Breast epithelium (tissue), 4 donors: ENCODE data around the gene PLAAT4. TPM values are rescaled to one million over a fixed set of nuclear protein-coding genes. Genes with fewer than 3 reads are reported as not detected.

ENCODE experiments used
- DNase-seq, 2 donors: peaks; one replicate each; pipeline ENCODE4 v3.0.0-alpha.2; 2019; ENCODE audit warnings: low spot score in 2 of 2
- H3K27ac ChIP-seq, 2 donors: fragments of 200-600 bp; sonication (generic) in 1 of 2; one replicate each; pipeline ENCODE4 v1.5.1; 2016 to 2019; ENCODE audit warnings: mild to moderate bottlenecking in 1 of 2
- H3K27me3 ChIP-seq, 2 donors: fragments of 200-600 bp; sonication (generic) in 1 of 2; one replicate each; pipeline versions ENCODE4 v1.5.1 to v1.6.0; 2017 to 2019; ENCODE audit warnings: control low read depth in 1 of 2, mild to moderate bottlenecking in 1 of 2
- H3K36me3 ChIP-seq: fragments of 200-600 bp; one replicate; pipeline ENCODE4 v1.5.1; 2019
- H3K4me1 ChIP-seq, 2 donors: fragments of 200-600 bp; sonication (generic); one replicate each; pipeline ENCODE4 v1.5.1; 2016 to 2019; ENCODE audit warnings: control low read depth in 1 of 2
- H3K4me3 ChIP-seq, 3 donors: fragments of 200-600 bp; sonication (generic); 1 replicate in 2 of 3; 2 replicates in 1 of 3; pipeline ENCODE4 v1.5.1; 2016 to 2019; ENCODE audit warnings: mild to moderate bottlenecking in 3 of 3, moderate library complexity in 2 of 3
- H3K9me3 ChIP-seq, 2 donors: fragments of 200-600 bp; sonication (generic) in 1 of 2; one replicate each; pipeline ENCODE4 v1.5.1; 2016 to 2019; ENCODE audit warnings: control low read depth in 1 of 2
- POLR2A ChIP-seq: fragments of 450-650 bp; IDR thresholded peaks from one replicate; pipeline ENCODE4 v1.6.1; 2016; ENCODE audit warnings: antibody characterized with exemption, mild to moderate bottlenecking, moderate library complexity
- POLR2AphosphoS5 ChIP-seq, 3 donors: sonication (generic); formaldehyde crosslinking; IDR thresholded peaks; one replicate each; pipeline ENCODE4 v1.6.1; 2017; ENCODE audit warnings: antibody characterized with exemption in 3 of 3
- intact Hi-C: fragments of 100-400 bp; cut with DNase I; formaldehyde crosslinking; loops from one replicate; pipeline ENCODE4 v1.15.1; 2023; ENCODE audit warnings: low total_unique reads
- total RNA-seq, 3 donors: library from RNA; depleted of rRNA; stranded (reverse); fragments of >200 nt; gene quantifications; one replicate each; pipeline ENCODE4 v1.1.0, GENCODE V29; 2016
- TF ChIP-seq, protein P1 (sequence below), 3 donors: fragments of 450-650 bp; IDR thresholded peaks; one replicate each; pipeline ENCODE4 v1.5.1; 2016 to 2017; ENCODE audit warnings: antibody characterized with exemption in 3 of 3, mild to moderate bottlenecking in 3 of 3, moderate library complexity in 3 of 3

PLAAT4 gene
- total RNA-seq, 3 donors from 2014 or later = 13.9 to 100.0 (median 95.3) TPM

DNA sequence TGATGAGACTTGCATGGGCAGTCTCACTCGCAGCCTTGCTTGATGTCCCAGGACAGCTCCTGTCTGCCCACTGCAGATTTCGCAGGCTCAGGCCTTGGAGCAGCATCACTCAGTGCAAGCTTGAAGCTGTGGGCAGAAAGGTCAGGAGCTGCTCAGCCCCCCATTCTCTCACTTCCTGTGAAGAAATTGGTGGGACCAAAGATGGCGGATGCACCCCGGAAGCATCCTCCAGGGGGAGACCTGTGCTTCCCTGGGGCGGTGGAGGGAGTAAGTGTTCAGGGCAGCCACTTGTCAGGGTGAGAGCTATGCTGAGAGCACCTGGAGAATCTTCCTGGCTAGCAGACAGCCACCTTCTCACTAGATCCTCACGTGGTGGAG is 15.3 kb downstream of the PLAAT4 start:
- H3K27me3 ChIP-seq = no peaks in the 10 kb centered on the region
- H3K36me3 ChIP-seq = no peaks in the 10 kb centered on the region
- TF ChIP-seq POLR2AphosphoS5 (IDR thresholded peaks at IDR 0.05) (no peak), POLR2A (no peak)
- TF ChIP-seq, protein P1, sequence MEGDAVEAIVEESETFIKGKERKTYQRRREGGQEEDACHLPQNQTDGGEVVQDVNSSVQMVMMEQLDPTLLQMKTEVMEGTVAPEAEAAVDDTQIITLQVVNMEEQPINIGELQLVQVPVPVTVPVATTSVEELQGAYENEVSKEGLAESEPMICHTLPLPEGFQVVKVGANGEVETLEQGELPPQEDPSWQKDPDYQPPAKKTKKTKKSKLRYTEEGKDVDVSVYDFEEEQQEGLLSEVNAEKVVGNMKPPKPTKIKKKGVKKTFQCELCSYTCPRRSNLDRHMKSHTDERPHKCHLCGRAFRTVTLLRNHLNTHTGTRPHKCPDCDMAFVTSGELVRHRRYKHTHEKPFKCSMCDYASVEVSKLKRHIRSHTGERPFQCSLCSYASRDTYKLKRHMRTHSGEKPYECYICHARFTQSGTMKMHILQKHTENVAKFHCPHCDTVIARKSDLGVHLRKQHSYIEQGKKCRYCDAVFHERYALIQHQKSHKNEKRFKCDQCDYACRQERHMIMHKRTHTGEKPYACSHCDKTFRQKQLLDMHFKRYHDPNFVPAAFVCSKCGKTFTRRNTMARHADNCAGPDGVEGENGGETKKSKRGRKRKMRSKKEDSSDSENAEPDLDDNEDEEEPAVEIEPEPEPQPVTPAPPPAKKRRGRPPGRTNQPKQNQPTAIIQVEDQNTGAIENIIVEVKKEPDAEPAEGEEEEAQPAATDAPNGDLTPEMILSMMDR (IDR thresholded peaks at IDR 0.05) = no peak
- H3K27ac ChIP-seq = peak overlapping the region in 1 of 2 donors; percentile 32
- no peaks in the 10 kb centered on the region for H3K9me3 ChIP-seq
- H3K4me1 ChIP-seq = no peaks in the 10 kb centered on the region
- intact Hi-C loops = no loop called here
- DNase-seq = no peak
- no peak overlapping the region for H3K4me3 ChIP-seq

DNA sequence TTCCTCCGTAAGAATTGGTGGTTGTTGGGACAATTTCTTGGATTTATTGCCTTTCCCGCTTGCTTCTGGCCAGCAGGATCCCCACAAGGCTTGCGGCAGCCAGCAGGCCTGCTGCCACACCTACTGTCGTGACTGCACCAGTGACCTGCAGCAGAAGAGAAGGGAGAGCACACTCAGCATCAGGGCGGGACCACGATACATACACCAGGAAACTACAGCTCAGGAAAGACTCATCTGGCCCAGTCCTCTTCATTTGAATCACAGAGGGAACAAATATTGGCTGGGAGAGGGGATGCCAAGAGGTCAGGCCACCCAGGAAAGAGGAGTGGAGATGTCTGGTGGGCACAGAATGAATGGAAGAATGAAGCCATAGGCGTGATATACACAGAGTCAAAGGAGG is 16.3 kb downstream of the PLAAT4 start:
- Histone ChIP-seq H3K27me3 (no peaks in the 10 kb centered on the region), H3K27ac (peak overlapping the region in 1 of 2 donors; percentile 25), H3K36me3 (no peaks in the 10 kb centered on the region), H3K4me3 (no peak overlapping the region), H3K9me3 (no peaks in the 10 kb centered on the region), H3K4me1 (no peaks in the 10 kb centered on the region)
- intact Hi-C loops = no loop called here
- no peak for DNase-seq
- TF ChIP-seq POLR2AphosphoS5 (IDR thresholded peaks at IDR 0.05) = no peak
- TF ChIP-seq, protein P1 (IDR thresholded peaks at IDR 0.05) = no peak
- no peak for TF ChIP-seq POLR2A

DNA sequence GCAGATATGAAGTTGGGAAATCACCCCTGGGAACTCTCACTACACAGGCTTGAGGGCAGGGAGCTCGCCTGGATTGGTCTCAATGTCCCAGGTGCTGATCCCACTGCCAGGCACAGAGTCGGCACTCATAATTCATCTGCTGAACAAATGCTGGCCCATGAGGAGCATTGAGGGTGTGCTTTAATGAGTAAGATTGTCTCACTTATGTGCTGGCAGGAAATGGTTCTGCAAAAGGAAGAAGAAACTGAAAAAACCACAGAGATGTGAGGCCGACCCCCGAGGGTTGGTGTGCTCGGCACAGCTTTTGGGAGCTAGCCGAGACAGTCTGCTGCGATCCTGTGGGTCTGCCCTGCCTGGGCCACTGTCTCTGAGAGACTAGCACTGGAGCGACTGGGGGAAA is 17.2 kb downstream of the PLAAT4 start:
- no peak overlapping the region for H3K4me3 ChIP-seq
- intact Hi-C loops = no loop called here

DNA sequence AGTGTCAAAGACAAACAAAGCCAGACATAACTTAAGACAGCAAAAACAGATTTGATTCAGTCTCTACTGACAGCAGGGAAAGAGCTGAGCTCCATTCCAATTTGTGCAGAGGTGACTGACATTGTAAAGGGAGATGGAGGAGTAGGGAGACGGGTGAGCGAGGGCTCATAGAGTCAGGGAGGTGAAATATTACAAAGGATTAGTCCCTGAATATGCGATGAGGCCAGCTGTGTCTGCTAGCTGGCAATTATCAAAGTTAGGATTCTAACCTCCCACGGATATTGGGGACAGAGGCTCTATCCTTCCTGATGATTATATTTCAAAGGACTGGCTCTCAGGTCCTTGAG is 18.2 kb downstream of the PLAAT4 start:
- no peaks in the 10 kb centered on the region for H3K9me3 ChIP-seq
- no peak overlapping the region for H3K4me3 ChIP-seq
- peaks cover 0 to 5% of the 10 kb centered on the region in 2 donors for H3K4me1 ChIP-seq
- no peak for DNase-seq
- intact Hi-C loops = no loop called here
- TF ChIP-seq POLR2AphosphoS5 (IDR thresholded peaks at IDR 0.05) = no peak
- TF ChIP-seq, protein P1 (IDR thresholded peaks at IDR 0.05) = no peak
- no peak for TF ChIP-seq POLR2A
- no peaks in the 10 kb centered on the region for H3K27me3 ChIP-seq
- H3K36me3 ChIP-seq = no peaks in the 10 kb centered on the region
- no peak overlapping the region for H3K27ac ChIP-seq

More for the DNA sequence above, 17.2 kb downstream of the PLAAT4 start:
- H3K4me1 ChIP-seq = no peaks in the 10 kb centered on the region
- H3K9me3 ChIP-seq = no peaks in the 10 kb centered on the region
- DNase-seq = peak in 1 of 2 donors; percentile 18
- peak overlapping the region; percentile 3 to 35 for H3K27ac ChIP-seq
- no peaks in the 10 kb centered on the region for H3K27me3 ChIP-seq
- no peaks in the 10 kb centered on the region for H3K36me3 ChIP-seq
- TF ChIP-seq, protein P1 (IDR thresholded peaks at IDR 0.05) = no peak
- TF ChIP-seq POLR2A (no peak), POLR2AphosphoS5 (IDR thresholded peaks at IDR 0.05) (no peak)

DNA sequence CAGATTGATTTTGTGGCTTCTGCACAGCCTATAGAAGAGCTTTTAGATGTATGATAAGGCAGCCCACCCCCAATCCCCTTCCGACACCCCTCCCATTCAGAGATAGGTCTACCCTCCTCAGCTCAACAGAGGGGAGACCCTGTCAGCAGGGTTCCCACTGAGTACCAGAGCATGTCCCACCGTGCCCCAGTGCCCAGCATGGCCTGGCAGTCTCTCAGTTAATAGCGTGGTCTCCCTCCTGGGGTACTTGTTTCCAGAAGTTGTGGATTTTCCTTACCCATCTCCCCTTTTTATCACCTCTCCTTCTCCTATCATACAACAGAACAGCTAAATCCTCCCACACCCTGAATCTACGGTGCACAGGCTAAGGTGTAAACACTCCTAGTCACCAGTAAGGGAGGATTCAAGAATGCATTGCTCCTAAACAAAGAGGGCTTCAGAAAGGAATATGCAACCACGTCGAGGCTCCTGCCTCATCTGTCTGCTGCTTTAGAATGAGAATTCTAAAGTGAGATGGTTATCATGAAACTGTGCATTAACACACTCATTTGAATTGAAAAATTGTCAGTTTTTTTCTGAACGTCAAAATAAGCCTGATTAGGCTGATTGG is 19.9 kb downstream of the PLAAT4 start:
- Histone ChIP-seq H3K9me3 (no peaks in the 10 kb centered on the region), H3K27ac (no peak overlapping the region), H3K36me3 (no peaks in the 10 kb centered on the region), H3K4me1 (peaks cover 0 to 9% of the 10 kb centered on the region in 2 donors), H3K4me3 (no peak overlapping the region), H3K27me3 (no peaks in the 10 kb centered on the region)
- intact Hi-C loops = no loop called here
- no peak for DNase-seq
- TF ChIP-seq POLR2AphosphoS5 (IDR thresholded peaks at IDR 0.05) = no peak
- TF ChIP-seq, protein P1 (IDR thresholded peaks at IDR 0.05) = no peak
- TF ChIP-seq POLR2A = no peak
